Small intestine (tissue), 7 donors: ENCODE measurements around the gene NLRP1. TPM values are rescaled to one million over a fixed set of nuclear protein-coding genes. Genes with fewer than 3 reads are reported as not detected.

ENCODE experiments used
- DNase-seq, 2 donors: peaks; one replicate each; pipeline versions ENCODE4 v3.0.0 to v3.0.0-alpha.2; 2013
- FAIRE-seq: peaks from 2 replicates; lab custom pipeline; 2012; peaks lifted over from hg19 to GRCh38; lab: Jason Lieb, UNC
- H3K27ac ChIP-seq, 3 donors: one replicate each; pipeline ENCODE4 v1.5.1; 2013; ENCODE audit warnings: low read length in 2 of 3, mild to moderate bottlenecking in 2 of 3, control low read depth in 1 of 3, inconsistent platforms in 1 of 3, low read depth in 1 of 3, moderate library complexity in 1 of 3
- H3K27me3 ChIP-seq, 3 donors: one replicate each; pipeline ENCODE4 v1.6.1; 2013; ENCODE audit warnings: low read length in 3 of 3, inconsistent platforms in 1 of 3; ENCODE audit not compliant: control insufficient read depth in 3 of 3, insufficient read depth in 3 of 3
- H3K36me3 ChIP-seq, 3 donors: one replicate each; pipeline ENCODE4 v1.6.1; 2013; ENCODE audit warnings: low read length in 3 of 3, inconsistent platforms in 1 of 3, low read depth in 1 of 3, mild to moderate bottlenecking in 1 of 3, moderate library complexity in 1 of 3; ENCODE audit not compliant: control insufficient read depth in 3 of 3, insufficient read depth in 2 of 3
- H3K4me1 ChIP-seq, 3 donors: one replicate each; pipeline ENCODE4 v1.6.1; 2013; ENCODE audit warnings: low read length in 2 of 3, inconsistent platforms in 1 of 3, low read depth in 1 of 3, mild to moderate bottlenecking in 1 of 3, moderate library complexity in 1 of 3; ENCODE audit not compliant: control insufficient read depth in 3 of 3, insufficient read depth in 2 of 3
- H3K4me3 ChIP-seq, 3 donors: one replicate each; pipeline ENCODE4 v1.5.1; 2013; ENCODE audit warnings: low read length in 3 of 3, control low read depth in 1 of 3, inconsistent platforms in 1 of 3, low read depth in 1 of 3, mild to moderate bottlenecking in 1 of 3, moderate library complexity in 1 of 3
- H3K9me3 ChIP-seq, 2 donors: one replicate each; pipeline ENCODE4 v1.6.1; 2013; ENCODE audit warnings: low read depth in 1 of 2, low read length in 1 of 2; ENCODE audit not compliant: control insufficient read depth in 2 of 2, insufficient read depth in 1 of 2
- WGBS, 3 donors: extraction: QIAGEN DNeasy Blood & Tissue Kit; methylation state at CpG; one replicate each; pipeline ENCODE4 v1.1.7; 2013; 5-methylcytosine and 5-hydroxymethylcytosine counted together
- polyA plus RNA-seq, 4 donors: library from polyadenylated mRNA; stranded (reverse) in 3 of 4; unstranded in 1 of 4; fragments of 200-250 nt in 3 of 4; fragments of 120-200 nt in 1 of 4; gene quantifications; one replicate each; pipeline versions ENCODE4 v1.2.1 to v1.2.3, GENCODE V29; 2013
- donor health status: healthy with polysubstance abuse.
- donor health status: control.
- donor health status: control.
- donor health status: Bipolar disorder and iron deficiency.
- donor health status: healthy.

The NLRP1 gene
- polyA plus RNA-seq, 4 donors: 2.2 to 12.8 (median 8.1) TPM

- DNase-seq (no peak), FAIRE-seq (no peak)
- Histone ChIP-seq H3K9me3 (no peaks in the 10 kb centered on the region), H3K27me3 (no peaks in the 10 kb centered on the region), H3K4me1 (no peaks in the 10 kb centered on the region), H3K4me3 (no peak overlapping the region), H3K27ac (no peak overlapping the region), H3K36me3 (peaks cover 0 to 2% (median 0%) of the 10 kb centered on the region in 3 donors)
- WGBS, 3 donors: 88 to 94% (median 93%) methylated on average over 16 of the region's 16 CpGs
Measured at GRCh38 chr17:5558815-5559785, 25.2 kb downstream of the NLRP1 start.

- WGBS, 3 donors: 65 to 83% (median 81%) methylated on average over 6 of the region's 6 CpGs
- Histone ChIP-seq H3K27me3 (no peaks in the 10 kb centered on the region), H3K36me3 (peaks cover 0 to 2% (median 0%) of the 10 kb centered on the region in 3 donors), H3K4me3 (no peak overlapping the region), H3K27ac (no peak overlapping the region), H3K4me1 (no peaks in the 10 kb centered on the region), H3K9me3 (no peaks in the 10 kb centered on the region)
- FAIRE-seq (no peak), DNase-seq (no peak)
Measured at GRCh38 chr17:5557990-5558389, 26.3 kb downstream of the NLRP1 start.

DNA sequence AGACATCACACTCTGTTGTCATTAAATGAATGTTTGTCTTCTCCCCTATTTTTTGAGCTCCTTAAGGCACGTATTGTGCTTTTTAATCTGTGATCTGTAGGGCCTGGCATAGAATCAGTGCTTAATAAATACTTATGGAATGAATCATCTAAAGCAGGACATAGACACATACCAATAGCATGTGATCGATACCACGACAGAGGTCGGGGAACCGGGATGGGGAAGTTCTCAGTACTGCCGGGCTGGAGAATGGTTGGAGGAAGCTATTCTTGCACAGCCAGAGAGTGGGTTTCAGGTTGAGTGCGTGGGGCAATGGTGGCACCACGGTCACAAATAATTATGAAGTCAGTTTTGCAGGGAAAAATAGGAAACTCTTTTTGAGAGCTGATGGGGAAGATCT, 26.8 kb downstream of the NLRP1 start:
- Histone ChIP-seq H3K4me1 (no peaks in the 10 kb centered on the region), H3K36me3 (peaks cover 0 to 2% (median 0%) of the 10 kb centered on the region in 3 donors), H3K27me3 (no peaks in the 10 kb centered on the region), H3K9me3 (no peaks in the 10 kb centered on the region), H3K27ac (no peak overlapping the region), H3K4me3 (no peak overlapping the region)
- WGBS, 3 donors: 49 to 65% (median 51%) methylated on average over 8 of the region's 8 CpGs
- FAIRE-seq (no peak), DNase-seq (no peak)

DNA sequence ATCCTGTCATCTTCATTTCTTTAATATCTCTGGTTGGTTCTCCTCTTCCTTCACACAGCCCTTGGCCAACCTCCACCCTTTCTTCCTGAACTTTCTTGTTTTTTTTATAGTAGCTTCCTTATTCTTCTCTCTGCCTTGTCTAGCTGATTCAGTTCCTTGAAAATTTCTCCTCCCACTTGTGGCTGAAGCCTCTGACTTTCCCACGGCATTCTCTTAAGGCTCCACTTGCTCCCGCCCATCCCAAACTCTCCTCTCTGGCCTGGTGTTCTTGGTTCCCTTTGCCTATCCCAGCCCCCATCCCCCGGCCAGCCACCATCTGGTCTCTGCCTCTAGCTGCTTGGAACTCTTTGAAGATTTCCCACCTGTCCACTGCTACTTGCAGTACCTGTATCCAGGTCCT, 29.1 kb downstream of the NLRP1 start:
- Histone ChIP-seq H3K4me1 (no peaks in the 10 kb centered on the region), H3K27ac (no peak overlapping the region), H3K36me3 (peaks cover 0 to 2% (median 0%) of the 10 kb centered on the region in 3 donors), H3K9me3 (no peaks in the 10 kb centered on the region), H3K27me3 (no peaks in the 10 kb centered on the region), H3K4me3 (no peak overlapping the region)
- no peak for DNase-seq
- 51 to 68% (median 67%) methylated on average over 3 of the region's 3 CpGs for WGBS, 3 donors
- FAIRE-seq: no peak

DNA sequence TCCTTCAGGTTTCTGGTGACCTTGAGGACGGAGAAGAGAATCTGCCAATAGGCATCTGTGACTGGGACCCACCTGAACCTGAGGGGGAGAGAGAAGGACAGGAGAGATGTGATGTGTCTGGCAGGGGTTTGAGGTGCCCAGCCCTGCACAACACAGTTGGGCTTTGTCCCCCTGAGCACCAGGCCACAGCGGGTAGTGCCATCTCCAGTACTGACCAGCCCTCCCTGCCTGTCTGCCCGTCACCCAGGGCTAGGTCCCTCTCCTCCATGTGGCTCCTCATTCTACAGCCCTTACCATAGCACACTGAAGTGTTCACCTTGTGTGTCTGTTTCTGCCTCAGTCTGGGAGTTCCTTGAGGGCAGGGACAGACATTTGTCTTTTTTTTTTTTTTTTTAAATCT, 30.8 kb downstream of the NLRP1 start:
- DNase-seq (no peak), FAIRE-seq (no peak)
- Histone ChIP-seq H3K4me3 (no peak overlapping the region), H3K4me1 (no peaks in the 10 kb centered on the region), H3K27ac (no peak overlapping the region), H3K27me3 (no peaks in the 10 kb centered on the region), H3K36me3 (peaks cover 0 to 2% (median 0%) of the 10 kb centered on the region in 3 donors), H3K9me3 (no peaks in the 10 kb centered on the region)
- WGBS, 3 donors: 44 to 90% (median 74%) methylated on average over 3 of the region's 3 CpGs

- no peak for FAIRE-seq
Measured at GRCh38 chr17:5552841-5553240, 31.5 kb downstream of the NLRP1 start.

GRCh38 chr17:5545051-5545987, 39.0 kb downstream of the NLRP1 start:
- Histone ChIP-seq H3K27me3 (no peaks in the 10 kb centered on the region), H3K4me3 (no peak overlapping the region), H3K4me1 (no peaks in the 10 kb centered on the region), H3K36me3 (no peaks in the 10 kb centered on the region), H3K9me3 (no peaks in the 10 kb centered on the region), H3K27ac (no peak overlapping the region)
- FAIRE-seq (no peak), DNase-seq (no peak)
- 65 to 72% (median 71%) methylated on average over 9 of the region's 9 CpGs for WGBS, 3 donors

More at GRCh38 chr17:5552841-5553240, 31.5 kb downstream of the NLRP1 start:
- H3K27me3 ChIP-seq: no peaks in the 10 kb centered on the region
- no peak overlapping the region for H3K27ac ChIP-seq
- H3K4me3 ChIP-seq: no peak overlapping the region
- no peaks in the 10 kb centered on the region for H3K36me3 ChIP-seq
- DNase-seq: no peak
- H3K4me1 ChIP-seq: no peaks in the 10 kb centered on the region
- H3K9me3 ChIP-seq: no peaks in the 10 kb centered on the region

- H3K4me3 ChIP-seq: no peak overlapping the region
- no peak overlapping the region for H3K27ac ChIP-seq
- FAIRE-seq (no peak), DNase-seq (no peak)
- H3K9me3 ChIP-seq: no peaks in the 10 kb centered on the region
- 61 to 85% (median 82%) methylated on average over 2 of the region's 2 CpGs for WGBS, 3 donors
- H3K27me3 ChIP-seq: no peaks in the 10 kb centered on the region
- H3K4me1 ChIP-seq: no peaks in the 10 kb centered on the region
- no peaks in the 10 kb centered on the region for H3K36me3 ChIP-seq
Measured at GRCh38 chr17:5544115-5544514, 40.2 kb downstream of the NLRP1 start.
